Measurements from ENCODE around the gene SAPCD1. TPM values are rescaled to one million over a fixed set of nuclear protein-coding genes. Genes with fewer than 3 reads are reported as not detected.

Gene SAPCD1
- total RNA-seq, 1 experiment from 2014 or later: 13.0 TPM

DNA sequence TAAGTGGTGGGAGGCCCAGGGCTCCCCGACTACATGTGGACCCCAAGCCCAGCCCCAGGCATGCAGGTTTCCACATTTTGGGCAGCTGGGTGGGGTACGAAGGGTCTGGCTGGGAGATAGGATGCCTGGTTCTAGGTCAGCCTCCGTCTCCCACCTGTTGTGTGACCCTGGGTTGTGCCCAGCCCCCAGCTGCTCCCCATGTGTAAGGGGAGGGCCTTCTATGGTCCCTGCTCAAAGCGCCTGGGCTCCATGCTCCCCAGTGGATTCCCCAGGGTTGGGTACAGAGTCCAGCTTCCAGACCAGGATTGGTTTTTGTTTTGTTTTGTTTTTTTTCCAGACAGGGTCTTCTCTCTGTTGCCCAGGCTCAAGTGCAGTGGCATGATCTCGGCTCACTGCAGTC is 15.7 kb downstream of the SAPCD1 start:
- H3K9me3 Mint-ChIP-seq (ENCODE audit: unreplicated experiment): no peaks in the 10 kb centered on the region
- H3K4me3 Mint-ChIP-seq (ENCODE audit: unreplicated experiment): no peak overlapping the region
- Histone ChIP-seq H3K4me3 (ENCODE audit: low read depth, low read length) (no peak overlapping the region), H3K9me3 (no peaks in the 10 kb centered on the region), H3K4me1 (peaks cover 17% of the 10 kb centered on the region), H3K27me3 (replicated peaks; ENCODE audit: control insufficient read depth, insufficient read depth, low read length) (no peaks in the 10 kb centered on the region), H3K36me3 (ENCODE audit: control insufficient read depth, insufficient read depth, low read length) (no peaks in the 10 kb centered on the region)
- H3K36me3 Mint-ChIP-seq (ENCODE audit: insufficient read depth, unreplicated experiment): peaks cover 40% of the 10 kb centered on the region
- CTCF ChIA-PET: no interaction called here
- no peaks in the 10 kb centered on the region for H3K27me3 Mint-ChIP-seq (ENCODE audit: insufficient read depth, unreplicated experiment)
- no TSS peak for BruUV-seq (replicated peaks)
- H3K27ac Mint-ChIP-seq (ENCODE audit: unreplicated experiment): peak overlapping the region; percentile 59
- TF ChIP-seq, protein P1, sequence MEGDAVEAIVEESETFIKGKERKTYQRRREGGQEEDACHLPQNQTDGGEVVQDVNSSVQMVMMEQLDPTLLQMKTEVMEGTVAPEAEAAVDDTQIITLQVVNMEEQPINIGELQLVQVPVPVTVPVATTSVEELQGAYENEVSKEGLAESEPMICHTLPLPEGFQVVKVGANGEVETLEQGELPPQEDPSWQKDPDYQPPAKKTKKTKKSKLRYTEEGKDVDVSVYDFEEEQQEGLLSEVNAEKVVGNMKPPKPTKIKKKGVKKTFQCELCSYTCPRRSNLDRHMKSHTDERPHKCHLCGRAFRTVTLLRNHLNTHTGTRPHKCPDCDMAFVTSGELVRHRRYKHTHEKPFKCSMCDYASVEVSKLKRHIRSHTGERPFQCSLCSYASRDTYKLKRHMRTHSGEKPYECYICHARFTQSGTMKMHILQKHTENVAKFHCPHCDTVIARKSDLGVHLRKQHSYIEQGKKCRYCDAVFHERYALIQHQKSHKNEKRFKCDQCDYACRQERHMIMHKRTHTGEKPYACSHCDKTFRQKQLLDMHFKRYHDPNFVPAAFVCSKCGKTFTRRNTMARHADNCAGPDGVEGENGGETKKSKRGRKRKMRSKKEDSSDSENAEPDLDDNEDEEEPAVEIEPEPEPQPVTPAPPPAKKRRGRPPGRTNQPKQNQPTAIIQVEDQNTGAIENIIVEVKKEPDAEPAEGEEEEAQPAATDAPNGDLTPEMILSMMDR (IDR thresholded peaks at IDR 0.05; ENCODE audit: insufficient read depth in 1 of 2, low read depth in 1 of 2, low read length in 1 of 2, severe bottlenecking in 1 of 2, unreplicated experiment in 1 of 2): no peak
- intact Hi-C loops (cut with micrococcal nuclease; ENCODE audit: unreplicated experiment): no loop called here
- peaks cover 5% of the 10 kb centered on the region for H3K4me1 Mint-ChIP-seq (ENCODE audit: low read depth, unreplicated experiment)
- POLR2A ChIA-PET: no interaction called here
- no peak for DNase-seq

DNA sequence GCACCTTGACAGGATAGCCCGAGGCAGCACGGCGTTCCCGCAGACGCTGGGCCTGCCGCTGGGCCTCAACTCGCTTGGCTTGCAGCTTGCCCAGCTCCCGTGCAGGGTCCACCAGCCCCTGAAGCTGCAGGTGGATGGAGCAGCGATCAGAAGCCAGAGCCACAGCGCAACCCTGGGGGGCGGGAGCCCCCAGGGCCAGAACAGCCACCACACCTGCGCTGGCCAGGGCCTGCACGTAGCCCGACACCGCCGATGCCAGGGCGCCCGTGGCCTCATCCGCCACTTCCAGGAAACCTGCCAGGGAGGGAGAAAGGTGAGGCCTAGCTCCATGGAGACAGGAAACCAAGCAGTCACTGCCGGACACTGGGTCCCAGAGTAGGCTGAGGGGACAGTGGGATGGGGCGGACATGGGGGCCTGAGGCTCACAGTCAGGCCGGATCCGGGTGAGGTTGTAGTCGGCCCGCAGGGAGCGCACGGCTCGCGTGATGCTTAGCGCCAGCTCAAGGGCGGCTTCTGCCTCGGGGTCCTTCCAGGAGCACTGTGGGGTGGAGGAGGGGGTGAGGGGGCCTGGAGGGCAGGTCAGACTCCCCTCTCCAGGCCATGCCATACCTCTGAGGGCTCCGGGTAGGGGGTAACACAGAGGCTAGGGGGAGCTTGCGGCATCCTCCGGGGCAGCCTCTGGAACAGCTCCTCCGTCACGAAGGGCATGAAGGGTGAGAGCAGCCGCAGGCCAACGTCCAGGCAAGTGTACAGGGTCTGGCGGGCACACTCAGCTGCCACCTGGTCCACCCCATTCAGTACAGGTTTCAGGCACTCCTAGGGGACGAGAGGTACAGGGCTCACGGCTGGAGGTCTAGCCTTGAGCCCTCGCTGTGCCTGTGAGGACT is 16.8 kb downstream of the SAPCD1 start:
- Mint-ChIP-seq H3K9me3 (ENCODE audit: unreplicated experiment) (no peaks in the 10 kb centered on the region), H3K36me3 (ENCODE audit: insufficient read depth, unreplicated experiment) (peaks cover 47% of the 10 kb centered on the region), H3K4me3 (ENCODE audit: unreplicated experiment) (no peak overlapping the region), H3K4me1 (ENCODE audit: low read depth, unreplicated experiment) (peaks cover 5% of the 10 kb centered on the region), H3K27me3 (ENCODE audit: insufficient read depth, unreplicated experiment) (no peaks in the 10 kb centered on the region), H3K27ac (ENCODE audit: unreplicated experiment) (no peak overlapping the region)
- TF ChIP-seq, protein P1 (IDR thresholded peaks at IDR 0.05; ENCODE audit: insufficient read depth in 1 of 2, low read depth in 1 of 2, low read length in 1 of 2, severe bottlenecking in 1 of 2, unreplicated experiment in 1 of 2): no peak
- intact Hi-C loops (cut with micrococcal nuclease; ENCODE audit: unreplicated experiment): no loop called here
- DNase-seq: no peak
- Histone ChIP-seq H3K4me3 (ENCODE audit: low read depth, low read length) (no peak overlapping the region), H3K9me3 (no peaks in the 10 kb centered on the region), H3K36me3 (ENCODE audit: control insufficient read depth, insufficient read depth, low read length) (no peaks in the 10 kb centered on the region), H3K27me3 (replicated peaks; ENCODE audit: control insufficient read depth, insufficient read depth, low read length) (no peaks in the 10 kb centered on the region), H3K4me1 (peaks cover 16% of the 10 kb centered on the region)
- no TSS peak for BruUV-seq (replicated peaks)
- ChIA-PET CTCF (interaction anchor here (0.6 kb wide), 1 partner anchor 86 kb away, joined by 3 read pairs; no protein-coding TSS in a partner anchor), POLR2A (no interaction called here)

GRCh38 chr6:31779908-31780307 is 17.5 kb downstream of the SAPCD1 start:
- Mint-ChIP-seq H3K27ac (ENCODE audit: unreplicated experiment) (no peak overlapping the region), H3K36me3 (ENCODE audit: insufficient read depth, unreplicated experiment) (peaks cover 54% of the 10 kb centered on the region), H3K4me1 (ENCODE audit: low read depth, unreplicated experiment) (peaks cover 5% of the 10 kb centered on the region), H3K4me3 (ENCODE audit: unreplicated experiment) (no peak overlapping the region), H3K27me3 (ENCODE audit: insufficient read depth, unreplicated experiment) (no peaks in the 10 kb centered on the region), H3K9me3 (ENCODE audit: unreplicated experiment) (no peaks in the 10 kb centered on the region)
- intact Hi-C loops (cut with micrococcal nuclease; ENCODE audit: unreplicated experiment): no loop called here
- CTCF ChIA-PET: no interaction called here
- Histone ChIP-seq H3K36me3 (ENCODE audit: control insufficient read depth, insufficient read depth, low read length) (no peaks in the 10 kb centered on the region), H3K4me3 (ENCODE audit: low read depth, low read length) (no peak overlapping the region), H3K9me3 (no peaks in the 10 kb centered on the region), H3K27me3 (replicated peaks; ENCODE audit: control insufficient read depth, insufficient read depth, low read length) (no peaks in the 10 kb centered on the region), H3K4me1 (peaks cover 16% of the 10 kb centered on the region)
- BruUV-seq (replicated peaks): no TSS peak
- POLR2A ChIA-PET: no interaction called here
- TF ChIP-seq, protein P1 (IDR thresholded peaks at IDR 0.05; ENCODE audit: insufficient read depth in 1 of 2, low read depth in 1 of 2, low read length in 1 of 2, severe bottlenecking in 1 of 2, unreplicated experiment in 1 of 2): no peak
- DNase-seq: no peak
